GM18508 (cell line): ENCODE results near the gene CNDP2.

Experiments used
- ATAC-seq: cut with Tn5 transposase; IDR thresholded peaks from one replicate; pipeline ENCODE4 v1.9.1; 2021; ENCODE audit warnings: moderate number of reproducible peaks; ENCODE audit not compliant: insufficient read depth, unreplicated experiment

The CNDP2 gene

DNA sequence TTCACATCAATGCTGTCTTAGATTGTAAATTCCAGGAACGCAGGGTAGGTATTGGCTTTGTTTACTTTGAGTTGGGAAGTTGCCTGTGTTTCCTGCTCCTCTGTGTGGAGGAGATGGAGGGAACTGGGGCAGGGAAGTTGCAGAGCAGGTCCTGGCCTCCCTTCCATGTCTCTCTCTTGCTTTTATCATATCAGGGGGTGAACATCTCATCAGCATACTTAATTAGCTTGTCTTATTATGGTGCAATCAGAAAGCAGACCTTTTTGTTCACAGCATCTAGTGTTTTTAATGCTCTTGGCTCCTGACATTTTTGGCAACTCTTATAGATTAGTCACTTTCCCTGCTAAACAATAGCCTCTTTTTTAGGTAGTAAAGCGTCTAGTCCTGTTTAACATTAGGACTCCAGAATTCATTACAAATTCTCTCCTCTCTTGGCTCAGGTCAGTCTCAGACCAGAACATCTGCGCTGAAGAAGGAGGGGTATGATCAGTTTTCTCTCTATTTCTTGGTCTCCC, 27.6 kb upstream of the CNDP2 start:
- ATAC-seq = no peak

DNA sequence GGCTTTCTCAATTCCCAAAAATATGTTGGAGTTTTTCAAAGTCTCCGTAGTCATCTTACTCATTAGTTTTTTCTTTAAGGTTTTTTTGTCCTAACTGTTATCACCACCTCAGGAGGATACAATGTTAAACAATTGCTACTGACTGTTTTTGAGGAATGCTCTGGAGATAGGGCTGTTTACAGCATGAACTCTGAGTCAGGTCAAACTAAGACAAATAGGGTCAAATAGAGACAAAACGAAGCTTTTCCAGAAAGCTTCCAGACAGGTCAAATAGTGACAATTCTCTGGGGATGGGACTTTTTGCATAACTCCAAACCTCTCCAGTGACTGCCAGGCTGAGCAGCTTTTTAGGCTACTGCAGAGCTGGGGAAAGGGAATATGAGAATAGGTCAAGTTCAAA, 23.9 kb upstream of the CNDP2 start:
- ATAC-seq = no peak

DNA sequence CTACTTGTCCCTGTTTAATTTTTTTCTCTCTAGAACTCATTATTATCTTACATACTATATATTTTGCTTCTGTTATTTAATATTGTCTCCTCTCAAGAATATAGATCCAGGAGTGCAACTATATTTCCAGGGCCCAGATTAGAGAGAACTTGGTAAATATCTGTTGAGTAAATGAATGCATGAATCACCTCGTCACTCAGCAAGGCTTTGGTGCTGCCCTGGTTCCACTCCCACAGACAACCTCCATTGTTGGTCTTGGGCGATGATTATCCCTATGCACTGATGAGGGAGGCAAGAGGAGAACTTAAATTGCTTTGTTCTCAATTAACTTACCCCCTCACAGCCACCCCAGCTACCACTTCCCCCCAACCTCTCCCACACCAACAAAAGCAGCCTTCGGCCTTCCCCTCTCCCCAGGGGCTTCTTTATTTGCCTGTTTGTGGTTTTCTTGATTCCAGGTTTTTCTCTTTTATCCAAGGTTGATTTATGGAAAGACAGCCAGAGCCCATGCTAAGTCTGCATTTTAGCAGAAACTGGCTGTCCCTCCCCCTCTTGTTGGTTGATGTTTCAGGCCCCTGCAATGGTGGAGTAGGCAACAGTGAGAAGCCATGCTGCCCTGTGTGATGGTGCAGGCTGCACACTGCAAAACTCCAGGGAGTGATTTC, 22.1 kb upstream of the CNDP2 start:
- ATAC-seq = no peak

DNA sequence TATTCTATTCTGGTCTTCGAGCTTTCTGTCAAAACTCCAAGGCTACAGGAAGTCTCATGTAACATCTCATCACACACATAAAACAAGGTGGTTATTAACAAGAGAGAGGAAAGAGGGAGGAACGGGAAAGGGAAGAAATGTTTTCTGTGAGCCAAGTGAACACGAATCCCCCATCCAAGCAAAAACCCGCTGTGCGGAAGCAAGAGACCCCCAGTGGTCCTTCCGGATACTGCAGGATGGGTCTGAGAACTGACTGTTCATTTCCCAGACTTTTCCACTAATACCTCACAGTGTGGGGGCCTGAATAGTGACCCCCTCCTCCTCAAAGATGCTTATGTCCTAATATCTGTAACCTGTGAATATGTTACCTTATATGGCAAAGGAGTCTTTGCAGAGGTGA, 20.0 kb upstream of the CNDP2 start:
- no peak for ATAC-seq

DNA sequence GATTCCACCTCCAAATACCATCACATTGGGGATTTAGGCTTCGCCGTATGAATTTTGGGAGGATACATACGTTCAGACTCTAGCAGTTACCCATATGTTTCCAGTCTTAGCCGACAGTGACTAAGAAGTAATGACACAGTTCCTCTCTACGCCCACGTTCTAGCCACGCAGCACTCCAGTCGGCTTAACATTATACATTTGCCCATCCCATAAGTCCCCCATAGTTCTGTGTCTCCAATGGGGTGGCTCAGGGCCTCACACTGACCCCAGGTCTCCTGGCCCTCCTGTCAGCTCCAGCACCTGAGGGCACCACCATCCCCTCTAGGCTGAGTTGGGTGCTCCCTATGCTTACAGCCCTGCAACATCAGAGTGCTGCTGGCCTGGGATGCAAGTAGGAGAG, 18.4 kb upstream of the CNDP2 start:
- ATAC-seq = no peak

DNA sequence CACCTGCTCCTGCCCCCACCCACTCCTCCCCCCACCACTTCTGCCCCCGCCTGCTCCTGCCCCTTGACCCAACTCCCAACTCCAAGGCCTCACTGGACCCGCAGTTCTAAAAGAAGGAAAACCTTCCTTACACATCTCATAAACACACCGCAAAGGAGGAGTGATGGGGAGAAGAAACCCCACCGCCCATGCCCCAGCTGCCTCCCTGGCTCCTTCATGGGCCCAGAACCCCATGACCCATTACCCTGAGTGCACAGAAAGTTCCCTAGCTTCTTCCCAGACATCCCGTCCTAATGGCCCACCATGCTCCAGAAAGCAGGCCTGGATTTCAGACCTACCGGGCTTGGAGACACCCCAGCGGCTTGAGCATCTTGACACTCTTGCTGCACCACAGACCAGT, 17.8 kb upstream of the CNDP2 start:
- no peak for ATAC-seq

DNA sequence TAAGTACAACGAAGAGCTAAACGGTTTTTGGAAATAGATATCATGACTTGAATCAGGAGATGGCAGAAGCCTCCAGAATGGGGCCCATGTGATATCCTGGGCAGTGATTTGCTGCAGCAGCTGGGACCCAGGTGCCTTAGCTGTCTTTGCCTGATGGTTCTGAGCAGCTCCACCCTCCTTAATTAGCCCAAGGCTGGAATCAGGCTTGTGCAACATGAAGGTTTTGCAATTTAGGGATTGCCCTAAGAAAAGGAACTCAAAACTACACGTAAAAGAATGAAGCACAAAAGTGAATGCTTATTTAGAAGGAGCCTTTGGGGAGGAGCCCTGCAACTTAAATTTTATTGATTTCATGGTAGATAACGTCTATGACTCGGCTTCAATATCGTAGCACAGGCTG, 17.3 kb upstream of the CNDP2 start:
- no peak for ATAC-seq

DNA sequence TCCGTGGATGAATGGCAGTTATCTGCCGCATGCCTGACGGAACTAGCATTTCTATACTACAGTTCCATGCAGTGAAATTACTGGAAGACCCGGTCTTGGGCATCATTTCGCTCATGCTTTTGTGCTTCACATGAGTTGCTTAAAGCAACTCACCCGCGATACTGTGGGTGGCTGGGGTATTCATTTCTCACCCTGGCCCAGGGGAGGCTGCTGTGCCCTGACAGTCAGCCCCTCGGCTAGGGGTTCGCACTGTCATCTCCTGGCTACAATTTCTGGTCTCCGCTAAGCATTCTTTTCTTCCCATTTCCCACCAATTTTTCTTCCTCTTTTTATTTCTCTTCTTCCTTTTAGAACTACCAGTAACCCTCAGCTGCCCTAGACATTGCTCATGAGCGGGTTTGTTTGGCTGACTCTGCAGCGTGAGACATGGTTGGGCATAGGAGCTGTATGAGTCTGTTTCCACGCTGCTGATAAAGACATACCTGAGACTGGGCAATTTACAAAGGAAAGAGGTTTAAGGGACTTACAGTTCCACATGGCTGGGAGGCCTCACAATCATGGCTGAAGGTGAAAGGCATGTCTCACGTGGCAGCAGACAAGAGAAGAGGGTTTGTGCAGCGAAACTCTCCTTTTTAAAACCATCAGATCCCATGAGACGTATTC, 16.5 kb upstream of the CNDP2 start:
- ATAC-seq = no peak

DNA sequence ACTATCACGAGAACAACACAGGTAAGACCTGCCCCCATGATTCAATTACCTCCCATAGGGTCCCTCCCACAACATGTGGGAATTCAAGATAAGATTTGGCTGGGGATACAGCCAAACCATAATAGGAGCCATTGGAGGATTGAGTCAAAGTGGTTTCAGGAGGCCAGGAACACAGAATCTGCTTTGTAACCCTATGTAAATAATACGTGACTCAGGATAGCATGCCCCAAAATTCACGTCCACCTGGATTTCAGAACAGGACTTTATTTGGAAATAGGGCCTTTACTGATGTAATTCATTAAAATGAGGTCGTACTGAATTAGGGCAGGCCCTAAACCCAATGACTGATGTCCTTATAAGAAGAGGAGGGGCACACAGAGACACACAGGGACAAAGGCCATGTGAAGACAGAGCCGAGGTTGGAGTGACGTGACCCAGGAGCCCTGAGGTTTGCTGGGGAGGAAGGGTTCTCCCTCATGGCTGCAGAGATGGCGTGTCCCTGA, 16.0 kb upstream of the CNDP2 start:
- no peak for ATAC-seq

DNA sequence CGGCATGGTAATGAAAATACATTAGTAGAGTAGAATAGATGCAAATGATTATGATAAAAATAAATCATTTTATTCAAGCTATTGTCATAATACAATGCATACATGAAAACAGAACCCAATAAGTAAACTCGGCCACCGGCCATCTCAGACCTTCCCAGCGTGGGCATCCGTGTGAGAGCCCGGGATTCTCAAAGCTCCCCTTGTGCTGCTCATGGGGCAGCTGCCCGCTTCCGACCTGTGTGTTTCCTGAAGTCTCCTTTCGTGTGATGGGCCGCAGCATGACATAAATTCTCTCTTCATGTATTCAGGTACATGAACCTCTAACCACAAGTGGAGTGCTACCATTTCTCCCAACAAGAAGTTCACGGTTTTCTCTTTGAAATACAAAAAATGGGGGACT, 13.5 kb upstream of the CNDP2 start:
- no peak for ATAC-seq

DNA sequence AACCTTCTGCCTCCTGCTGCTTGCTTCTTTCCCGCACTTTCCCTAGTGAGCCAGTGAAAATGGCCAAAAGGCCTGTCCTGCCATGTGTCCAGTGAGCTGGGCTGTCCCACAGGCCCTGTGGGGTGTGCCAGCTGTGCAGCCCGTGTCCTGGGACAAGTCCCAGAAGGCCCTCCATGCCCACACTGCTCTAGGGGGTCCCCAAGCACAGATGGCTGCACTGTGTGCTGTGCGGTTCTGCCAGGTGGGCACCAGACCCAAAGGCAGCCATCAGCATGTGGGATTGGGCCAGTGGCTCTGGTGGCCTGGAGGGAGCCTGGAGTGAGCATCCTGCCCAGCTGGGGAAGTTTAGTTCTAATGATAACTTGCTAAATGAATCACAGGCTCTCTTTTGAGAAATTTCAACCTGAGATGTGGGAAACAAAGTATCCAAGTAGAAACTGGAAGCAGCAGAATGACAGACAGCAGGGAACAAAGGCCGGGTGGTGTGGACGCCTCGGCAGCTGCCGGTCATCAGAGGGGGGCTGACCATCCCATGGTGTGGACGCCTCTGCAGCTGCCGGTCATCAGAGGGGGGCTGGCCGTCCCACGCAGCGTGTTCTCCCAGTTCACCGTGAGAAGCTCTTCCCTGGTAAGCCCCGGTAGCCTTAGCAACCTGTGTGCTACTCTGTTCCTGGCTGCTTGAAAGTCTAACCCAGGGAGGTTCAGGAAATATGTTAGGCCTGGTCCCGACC, 9.9 kb upstream of the CNDP2 start:
- ATAC-seq = no peak

DNA sequence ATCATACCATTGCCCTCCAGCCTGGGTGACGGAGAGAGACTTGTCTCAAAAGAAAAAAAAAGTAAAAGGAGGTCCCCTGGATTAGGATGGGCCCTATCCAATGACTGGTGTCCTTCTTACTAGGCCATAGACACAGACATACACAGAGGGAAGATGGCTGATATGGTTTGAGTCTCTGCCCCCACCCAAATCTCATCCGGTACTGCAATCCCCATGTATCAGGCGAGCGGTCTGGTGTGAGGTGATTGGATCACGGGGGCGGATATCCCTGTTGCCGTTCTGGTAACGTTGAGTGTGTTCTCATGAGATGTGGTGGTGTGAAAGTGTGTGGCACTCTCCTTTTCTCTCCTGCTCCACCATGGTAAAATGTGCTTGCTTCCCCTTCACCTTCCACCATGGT, 7.8 kb upstream of the CNDP2 start:
- ATAC-seq = no peak

DNA sequence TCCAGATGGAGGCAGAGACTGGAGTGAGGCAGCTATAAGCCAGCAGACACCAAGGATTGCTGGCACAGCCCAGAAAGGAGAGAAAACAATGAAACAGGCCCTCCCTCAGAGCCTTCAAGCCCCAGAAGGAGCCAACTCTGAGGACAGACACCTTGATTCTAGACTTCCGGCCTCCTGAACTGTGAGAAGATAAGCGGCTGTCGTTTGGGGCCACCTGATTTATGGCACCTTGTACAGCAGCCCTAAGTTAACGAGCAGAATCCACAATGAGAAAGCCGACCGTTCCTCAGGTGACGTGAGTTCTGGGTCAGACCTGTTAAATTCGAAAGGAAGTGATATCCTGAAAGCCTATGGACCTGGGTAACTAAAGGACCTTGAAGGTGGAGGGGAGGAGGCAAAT, 7.3 kb upstream of the CNDP2 start:
- ATAC-seq = no peak

DNA sequence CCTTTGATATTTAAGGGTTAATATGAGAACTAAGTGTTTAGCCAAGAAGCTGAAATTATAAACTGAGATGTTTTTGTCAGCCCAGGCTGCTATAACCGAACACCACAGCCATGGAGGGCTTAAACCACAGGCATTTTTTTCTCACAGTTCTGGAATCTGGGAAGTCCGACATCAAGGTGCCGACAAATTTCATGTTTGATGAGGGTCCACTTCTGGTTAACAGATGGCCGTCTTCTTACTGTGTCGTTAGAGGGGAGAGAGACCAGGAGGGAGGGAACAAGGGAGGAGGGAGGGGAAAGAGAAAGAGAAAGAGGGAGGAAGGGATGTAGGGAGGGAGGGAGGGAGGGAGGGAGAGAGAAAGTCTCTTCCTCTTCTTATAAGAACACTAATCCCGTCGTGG, 6.5 kb upstream of the CNDP2 start:
- ATAC-seq = no peak

DNA sequence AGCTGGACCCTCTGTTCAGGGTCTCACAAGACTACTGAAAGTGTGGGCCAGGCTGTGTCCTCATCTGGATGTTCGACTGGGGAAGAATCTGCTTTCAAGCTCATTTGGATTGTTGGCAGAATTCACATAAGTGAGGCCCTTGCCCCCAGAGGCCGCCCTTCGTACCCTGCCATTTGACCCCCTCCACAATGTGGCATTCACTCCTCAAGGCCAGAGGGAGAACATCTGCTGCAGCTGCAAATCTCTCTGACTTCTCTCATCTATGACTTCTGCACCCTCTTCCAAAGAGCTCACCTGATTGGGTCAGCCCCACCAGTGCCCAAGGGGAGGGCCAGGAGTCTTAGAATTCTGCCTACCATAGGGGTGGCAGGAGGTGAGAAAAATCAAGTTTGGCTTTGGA, 3.9 kb upstream of the CNDP2 start:
- ATAC-seq = no peak

DNA sequence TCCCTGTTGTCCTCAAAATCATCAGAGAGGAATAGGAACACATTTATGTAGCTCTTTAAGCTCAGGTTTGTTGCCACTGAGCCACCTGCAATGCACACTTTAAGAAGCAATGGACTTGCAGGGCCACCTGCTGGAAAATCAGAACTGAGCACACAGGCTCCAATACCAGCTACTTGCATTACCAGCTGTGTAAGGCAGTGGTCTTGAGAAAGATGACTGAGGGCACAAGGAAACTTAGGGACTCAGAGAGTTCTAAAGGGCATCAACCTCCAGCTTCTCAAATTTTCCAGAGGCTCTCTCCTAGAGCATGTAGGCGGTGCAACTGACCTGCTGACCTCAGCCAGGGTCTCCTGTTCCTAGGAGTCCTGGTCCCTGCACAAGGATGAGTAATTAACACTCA, 2.5 kb upstream of the CNDP2 start:
- no peak for ATAC-seq

DNA sequence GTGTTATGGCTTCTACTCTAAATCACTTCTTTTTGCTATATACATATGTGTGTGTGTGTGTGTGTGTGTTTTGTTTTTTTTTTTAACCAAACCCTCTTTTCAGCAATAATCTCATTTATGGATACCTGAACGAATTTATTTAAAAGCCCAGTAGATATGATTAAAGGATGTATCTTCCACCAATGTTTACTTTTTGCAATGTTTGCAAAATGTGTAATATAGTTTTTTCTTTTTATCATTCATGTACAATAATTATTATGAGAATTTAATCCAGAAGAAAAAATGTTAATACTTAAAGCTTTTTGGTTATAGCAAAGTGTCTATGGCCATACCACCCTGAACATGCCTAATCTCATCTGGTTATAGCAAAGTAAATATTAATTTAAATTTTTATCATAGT, 1.6 kb upstream of the CNDP2 start:
- ATAC-seq = no peak

DNA sequence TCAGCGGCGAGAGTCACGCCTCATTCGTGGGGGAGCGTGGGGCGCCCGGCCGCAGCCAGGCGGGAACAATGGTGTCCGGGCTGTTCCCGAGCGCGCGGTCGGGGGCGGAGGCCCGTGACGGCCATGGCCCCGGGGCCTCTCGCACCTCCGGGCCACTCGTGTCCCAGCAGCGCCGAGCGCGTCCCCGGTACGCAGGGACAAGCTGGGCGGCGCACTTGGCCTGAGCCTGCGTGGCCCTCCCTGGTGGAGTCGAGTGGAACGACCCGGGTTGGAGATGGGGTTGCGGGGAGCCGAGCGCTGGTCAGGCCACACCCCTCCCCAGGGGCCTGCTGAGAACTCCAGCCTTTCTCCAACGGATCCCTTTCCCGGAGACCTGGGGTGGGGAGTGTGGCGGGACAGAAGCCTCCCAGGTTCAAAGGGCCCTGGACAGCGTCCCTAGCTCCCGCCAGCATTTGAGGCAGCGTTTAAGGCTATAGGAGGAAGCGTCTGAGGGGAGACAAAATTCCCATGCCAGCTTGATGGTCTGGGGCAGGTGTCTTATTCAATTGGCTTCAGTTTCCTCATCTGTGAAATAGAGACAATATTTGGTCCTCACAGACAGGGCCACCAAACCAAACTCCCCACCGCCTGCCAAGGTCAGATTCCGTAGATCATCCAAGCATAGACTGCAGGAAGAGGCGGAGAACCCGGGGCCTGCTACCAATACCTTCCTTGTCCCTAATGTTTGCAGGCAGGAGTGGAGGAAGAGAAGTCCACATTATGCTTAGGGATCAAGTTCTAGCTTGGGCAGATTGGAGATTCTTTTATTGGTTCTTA, 553 bp downstream of the CNDP2 start:
- ATAC-seq = no peak

DNA sequence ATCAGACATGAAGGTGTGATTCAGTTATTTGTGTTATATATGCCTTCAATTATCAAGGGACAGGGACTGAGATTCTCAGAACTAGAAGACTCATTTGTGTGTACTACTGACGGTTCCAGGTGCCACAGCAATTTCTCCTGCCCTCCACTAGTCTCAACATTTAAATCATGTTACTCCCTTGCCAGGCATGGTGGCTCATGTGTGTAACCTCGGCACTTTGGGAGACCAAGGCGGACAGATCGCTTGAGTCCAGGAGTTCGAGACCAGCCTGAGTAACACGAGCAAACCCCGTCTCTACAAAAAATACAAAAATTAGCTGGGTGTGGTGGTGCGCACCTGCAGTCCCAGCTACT, 1.1 kb downstream of the CNDP2 start:
- no peak for ATAC-seq

DNA sequence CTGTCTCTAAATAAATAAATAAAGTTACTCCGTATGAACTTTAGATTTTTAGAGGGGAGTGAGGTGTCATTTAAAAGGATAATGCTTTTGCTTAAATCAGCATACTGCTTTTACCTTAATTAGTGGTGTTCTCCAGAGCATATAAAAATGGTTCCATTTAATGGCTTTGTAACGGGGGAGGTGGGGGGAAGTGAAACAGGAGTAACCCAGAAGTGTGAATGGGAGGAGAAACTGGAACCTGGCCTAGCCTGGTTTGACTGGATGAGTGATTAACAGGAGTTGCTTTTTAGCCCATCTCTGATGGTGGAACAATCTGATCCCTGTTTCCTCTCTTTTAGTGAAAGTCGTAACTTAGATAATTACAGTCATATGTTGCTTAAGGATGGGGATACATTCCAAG, 1.6 kb downstream of the CNDP2 start:
- ATAC-seq = no peak
